Left ventricle myocardium inferior (tissue), 1 donor: Measurements from ENCODE around the gene ZNF750. TPM values are rescaled to one million over a fixed set of nuclear protein-coding genes. Genes with fewer than 3 reads are reported as not detected.

Experiments
- DNase-seq: peaks from one replicate; pipeline ENCODE4 v3.0.0-alpha.2; 2020
- H3K27ac ChIP-seq: fragments of 200-600 bp; replicated peaks from 2 replicates; pipeline ENCODE4 v1.8.0; 2021
- H3K27me3 ChIP-seq: fragments of 200-600 bp; 2 replicates; pipeline ENCODE4 v1.8.0; 2021; ENCODE audit warnings: low read depth
- H3K36me3 ChIP-seq: fragments of 200-600 bp; 2 replicates; pipeline ENCODE4 v1.8.0; 2021
- H3K4me1 ChIP-seq: fragments of 200-600 bp; 2 replicates; pipeline ENCODE4 v1.8.0; 2021
- H3K4me3 ChIP-seq: fragments of 200-600 bp; 2 replicates; pipeline ENCODE4 v1.8.0; 2021; ENCODE audit warnings: mild to moderate bottlenecking, moderate library complexity
- H3K9me3 ChIP-seq: fragments of 200-600 bp; replicated peaks from 2 replicates; pipeline ENCODE4 v1.8.0; 2021
- intact Hi-C: fragments of 100-400 bp; cut with micrococcal nuclease; formaldehyde crosslinking; loops from one replicate; pipeline ENCODE4 v1.11.0; 2022
- total RNA-seq: library from RNA; stranded (reverse); fragmentation: NEBNext Ultra II Directional; extraction: Animal tissue kit (Norgen Biotek cat#: 25700); gene quantifications from one replicate; pipeline ENCODE4 v1.2.1, GENCODE V29; 2021
- TF ChIP-seq, protein P1 (sequence below): fragments of 200-600 bp; IDR thresholded peaks from 2 replicates; pipeline ENCODE4 v1.8.0; 2021; ENCODE audit warnings: antibody characterized with exemption, mild to moderate bottlenecking, borderline replicate concordance
- donor health status: DM: no; HTN: yes; CAD: no; lungs with severe emphysema.

ZNF750 gene
- total RNA-seq, 1 donor from 2014 or later: not detected

DNA sequence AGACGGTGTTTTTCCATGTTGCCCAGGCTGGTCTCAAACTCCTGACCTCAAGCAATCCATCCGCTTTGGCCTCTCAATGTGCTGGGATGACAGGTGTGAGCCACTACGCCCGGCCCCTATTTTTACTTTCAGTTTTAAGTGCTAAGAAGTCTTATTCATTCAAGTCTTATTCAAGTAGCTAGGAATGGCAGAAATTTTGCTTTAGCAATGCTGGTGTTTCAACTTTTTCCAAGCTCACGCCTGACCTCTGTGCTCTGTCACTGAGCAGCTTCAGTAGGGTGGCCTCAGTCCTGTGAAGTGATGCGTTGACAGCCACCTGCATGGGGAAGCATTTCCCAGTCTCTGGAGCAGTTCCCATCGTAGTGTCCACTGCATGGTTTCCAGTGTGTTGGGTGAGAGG is 12.9 kb downstream of the ZNF750 start:
- intact Hi-C loops: no loop called here
- no peaks in the 10 kb centered on the region for H3K27me3 ChIP-seq
- no peak for DNase-seq
- no peaks in the 10 kb centered on the region for H3K9me3 ChIP-seq
- no peak overlapping the region for H3K4me3 ChIP-seq
- peaks cover 23% of the 10 kb centered on the region for H3K4me1 ChIP-seq
- H3K27ac ChIP-seq: no peak overlapping the region
- H3K36me3 ChIP-seq: peaks cover 5% of the 10 kb centered on the region
- TF ChIP-seq, protein P1, sequence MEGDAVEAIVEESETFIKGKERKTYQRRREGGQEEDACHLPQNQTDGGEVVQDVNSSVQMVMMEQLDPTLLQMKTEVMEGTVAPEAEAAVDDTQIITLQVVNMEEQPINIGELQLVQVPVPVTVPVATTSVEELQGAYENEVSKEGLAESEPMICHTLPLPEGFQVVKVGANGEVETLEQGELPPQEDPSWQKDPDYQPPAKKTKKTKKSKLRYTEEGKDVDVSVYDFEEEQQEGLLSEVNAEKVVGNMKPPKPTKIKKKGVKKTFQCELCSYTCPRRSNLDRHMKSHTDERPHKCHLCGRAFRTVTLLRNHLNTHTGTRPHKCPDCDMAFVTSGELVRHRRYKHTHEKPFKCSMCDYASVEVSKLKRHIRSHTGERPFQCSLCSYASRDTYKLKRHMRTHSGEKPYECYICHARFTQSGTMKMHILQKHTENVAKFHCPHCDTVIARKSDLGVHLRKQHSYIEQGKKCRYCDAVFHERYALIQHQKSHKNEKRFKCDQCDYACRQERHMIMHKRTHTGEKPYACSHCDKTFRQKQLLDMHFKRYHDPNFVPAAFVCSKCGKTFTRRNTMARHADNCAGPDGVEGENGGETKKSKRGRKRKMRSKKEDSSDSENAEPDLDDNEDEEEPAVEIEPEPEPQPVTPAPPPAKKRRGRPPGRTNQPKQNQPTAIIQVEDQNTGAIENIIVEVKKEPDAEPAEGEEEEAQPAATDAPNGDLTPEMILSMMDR: no peak

DNA sequence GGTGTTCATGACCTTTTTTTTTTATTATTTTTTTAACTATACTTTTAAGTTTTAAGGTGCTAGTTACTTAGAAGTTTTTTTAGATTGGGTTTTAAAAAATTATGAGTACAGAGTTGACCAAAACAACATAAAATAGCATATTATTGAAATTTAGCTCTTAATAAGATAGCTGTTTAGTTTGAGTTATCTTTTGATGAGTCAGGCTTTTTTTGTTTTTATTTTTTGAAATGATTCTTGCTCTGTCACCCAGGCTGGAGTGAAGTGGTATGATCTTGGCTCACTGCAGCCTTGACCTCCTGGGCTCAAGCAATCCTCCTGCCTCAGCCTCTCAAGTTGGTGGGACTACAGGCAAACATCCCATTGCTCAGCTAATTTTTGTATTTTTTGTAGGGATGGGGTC is 13.6 kb downstream of the ZNF750 start:
- Histone ChIP-seq H3K4me1 (peaks cover 23% of the 10 kb centered on the region), H3K36me3 (peaks cover 7% of the 10 kb centered on the region), H3K27ac (no peak overlapping the region), H3K9me3 (no peaks in the 10 kb centered on the region), H3K27me3 (no peaks in the 10 kb centered on the region), H3K4me3 (no peak overlapping the region)
- no peak for DNase-seq
- TF ChIP-seq, protein P1: no peak
- intact Hi-C loops: no loop called here

- DNase-seq: no peak
- peaks cover 5% of the 10 kb centered on the region for H3K9me3 ChIP-seq
- no peaks in the 10 kb centered on the region for H3K27me3 ChIP-seq
- TF ChIP-seq, protein P1: no peak
- intact Hi-C loops: no loop called here
- H3K27ac ChIP-seq: no peak overlapping the region
- peaks cover 20% of the 10 kb centered on the region for H3K4me1 ChIP-seq
- no peak overlapping the region for H3K4me3 ChIP-seq
- H3K36me3 ChIP-seq: peaks cover 7% of the 10 kb centered on the region
Observed at GRCh38 chr17:82825540-82826124, 14.2 kb downstream of the ZNF750 start.

GRCh38 chr17:82823004-82823403 is 16.8 kb downstream of the ZNF750 start:
- DNase-seq: no peak
- intact Hi-C loops: no loop called here
- TF ChIP-seq, protein P1: peak; percentile 32
- Histone ChIP-seq H3K27me3 (no peaks in the 10 kb centered on the region), H3K4me1 (peaks cover 9% of the 10 kb centered on the region), H3K9me3 (peaks cover 19% of the 10 kb centered on the region), H3K36me3 (peaks cover 33% of the 10 kb centered on the region), H3K27ac (peak overlapping the region; percentile 39), H3K4me3 (no peak overlapping the region)

DNA sequence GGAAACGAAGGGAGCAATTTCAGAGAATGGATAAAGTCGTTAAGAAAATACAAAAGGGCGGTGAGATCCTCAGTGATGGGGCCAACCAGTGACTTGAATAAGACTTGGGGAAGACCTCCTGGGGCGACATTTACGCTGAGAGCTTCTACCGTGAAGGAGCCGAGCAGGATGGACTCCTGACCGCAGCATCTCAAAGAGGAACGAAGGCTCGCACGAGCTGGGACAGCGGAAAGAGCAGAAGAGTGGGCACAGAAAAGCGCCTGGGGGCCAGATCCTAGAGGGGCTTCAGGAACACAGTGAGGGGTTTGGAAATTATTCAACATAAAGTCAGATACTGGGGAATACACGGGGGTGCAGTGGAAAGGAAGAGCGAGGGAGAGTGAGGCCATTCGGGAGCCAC is 17.5 kb downstream of the ZNF750 start:
- TF ChIP-seq, protein P1: no peak
- intact Hi-C loops: no loop called here
- H3K9me3 ChIP-seq: peaks cover 19% of the 10 kb centered on the region
- DNase-seq: peak; percentile 2
- no peaks in the 10 kb centered on the region for H3K27me3 ChIP-seq
- H3K4me1 ChIP-seq: peaks cover 9% of the 10 kb centered on the region
- H3K36me3 ChIP-seq: peaks cover 41% of the 10 kb centered on the region
- H3K27ac ChIP-seq: no peak overlapping the region
- no peak overlapping the region for H3K4me3 ChIP-seq
